NCI-H1048 (cell line): ENCODE data around the gene SOX21.

Experiments used
- DNase-seq: peaks from one replicate; lab custom pipeline; 2025; lab: John Stamatoyannopoulos, UW

SOX21 gene

DNA sequence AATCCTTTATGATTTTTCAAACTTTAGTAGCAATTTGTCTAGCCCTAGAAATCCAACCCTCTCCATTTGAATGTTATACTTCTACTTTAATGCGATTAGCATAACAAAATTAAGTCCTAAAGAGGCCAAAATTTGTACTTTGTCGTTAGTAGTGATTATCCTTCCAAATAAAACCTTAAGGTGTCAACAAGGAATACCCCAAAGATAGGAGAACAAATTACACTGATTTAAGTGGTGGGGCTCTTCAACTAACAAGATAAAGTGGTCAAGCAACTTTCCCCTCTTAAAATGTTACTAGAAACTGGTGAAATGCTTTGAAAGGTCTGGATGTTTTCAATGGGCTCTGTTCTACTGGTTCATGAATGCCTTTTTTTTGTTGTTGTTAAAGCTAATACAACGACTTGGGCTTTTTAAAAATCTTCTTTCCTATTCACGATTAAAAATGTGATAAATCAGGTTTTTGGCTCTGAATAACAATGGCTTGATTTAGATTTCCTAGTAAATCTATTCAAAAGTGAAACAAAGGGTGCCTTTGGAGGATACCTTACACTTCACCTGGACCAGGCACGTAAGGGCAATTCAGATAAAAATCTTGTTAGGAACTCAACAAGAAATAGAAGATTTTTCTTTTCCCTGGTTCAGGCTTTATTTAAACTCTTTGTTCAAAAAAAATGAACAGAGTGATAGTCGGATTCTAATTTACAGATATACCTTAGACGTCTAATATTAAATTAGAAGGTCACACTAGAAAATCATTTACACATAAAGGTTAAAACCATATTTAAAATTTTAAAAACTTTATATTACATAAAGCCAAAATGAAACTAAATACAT, 3.1 kb downstream of the SOX21 start:
- no peak for DNase-seq

DNA sequence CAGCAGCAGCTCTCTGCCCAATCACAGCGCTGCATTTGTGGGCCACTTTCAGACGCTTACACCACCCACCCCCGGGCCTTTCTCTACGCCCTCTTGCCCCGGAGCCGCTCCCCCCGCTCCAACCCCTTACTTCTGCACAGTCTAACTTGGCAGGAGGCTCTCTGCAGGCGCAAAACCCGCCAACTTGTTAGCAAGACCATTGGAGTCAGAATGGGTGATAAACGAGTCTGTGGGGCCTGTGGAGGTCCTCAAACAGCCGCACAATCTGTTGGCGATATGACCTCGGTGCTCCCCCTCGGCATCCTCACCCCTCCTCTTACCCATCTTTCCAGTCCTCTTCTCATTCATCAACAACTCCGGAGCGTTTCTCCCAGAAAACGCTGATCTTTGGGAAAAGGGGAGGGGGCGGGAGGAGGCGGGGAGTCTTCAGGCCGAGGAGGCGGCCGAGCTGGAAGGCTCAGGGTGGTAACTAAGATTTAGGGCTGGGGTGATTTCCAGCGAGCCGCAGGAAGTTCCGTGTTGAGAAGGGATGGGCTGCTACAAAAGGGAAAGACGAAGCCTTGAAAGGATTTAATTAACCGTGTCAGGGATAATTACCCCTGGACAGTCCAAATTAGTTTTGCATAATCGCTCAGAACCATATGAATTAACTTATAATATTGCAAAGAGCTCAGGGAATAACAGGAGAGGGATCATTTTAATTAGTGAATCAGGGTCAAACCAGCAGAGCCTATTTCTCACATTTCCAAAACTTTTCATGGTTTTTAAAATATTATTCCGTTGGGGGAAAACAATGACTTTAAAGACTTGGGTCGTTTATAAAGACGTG, 4.1 kb downstream of the SOX21 start:
- DNase-seq = no peak

DNA sequence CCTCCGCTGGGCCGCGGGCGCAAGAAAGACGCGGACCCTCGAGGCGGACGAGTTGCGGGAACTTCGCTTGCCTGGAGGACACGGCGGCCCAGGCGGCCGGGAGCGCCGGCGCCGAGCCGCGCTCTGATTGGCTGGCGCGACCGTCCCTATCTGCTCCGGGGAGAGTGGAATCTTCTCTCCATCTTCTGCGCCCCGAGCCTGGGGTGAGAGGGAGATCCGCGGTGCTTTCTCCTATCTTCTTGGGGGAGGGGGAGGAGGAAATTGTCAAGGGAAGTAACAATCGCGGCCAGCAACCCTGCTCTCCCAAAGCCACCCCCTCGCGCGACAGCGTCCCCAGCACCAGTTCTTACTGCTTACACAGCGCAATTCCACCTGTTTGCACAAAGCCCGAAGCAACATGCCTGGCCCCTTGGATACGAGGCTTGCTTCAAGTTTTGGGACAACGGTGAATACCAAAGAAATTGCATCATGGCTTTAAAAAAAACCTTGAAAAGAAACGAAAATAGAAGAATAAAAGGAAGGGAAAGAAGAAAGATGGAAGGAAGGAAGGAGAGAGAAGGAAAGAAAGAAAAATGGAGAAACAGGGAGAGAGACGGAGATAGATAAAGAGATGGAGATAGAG, 4.8 kb downstream of the SOX21 start:
- DNase-seq = no peak

DNA sequence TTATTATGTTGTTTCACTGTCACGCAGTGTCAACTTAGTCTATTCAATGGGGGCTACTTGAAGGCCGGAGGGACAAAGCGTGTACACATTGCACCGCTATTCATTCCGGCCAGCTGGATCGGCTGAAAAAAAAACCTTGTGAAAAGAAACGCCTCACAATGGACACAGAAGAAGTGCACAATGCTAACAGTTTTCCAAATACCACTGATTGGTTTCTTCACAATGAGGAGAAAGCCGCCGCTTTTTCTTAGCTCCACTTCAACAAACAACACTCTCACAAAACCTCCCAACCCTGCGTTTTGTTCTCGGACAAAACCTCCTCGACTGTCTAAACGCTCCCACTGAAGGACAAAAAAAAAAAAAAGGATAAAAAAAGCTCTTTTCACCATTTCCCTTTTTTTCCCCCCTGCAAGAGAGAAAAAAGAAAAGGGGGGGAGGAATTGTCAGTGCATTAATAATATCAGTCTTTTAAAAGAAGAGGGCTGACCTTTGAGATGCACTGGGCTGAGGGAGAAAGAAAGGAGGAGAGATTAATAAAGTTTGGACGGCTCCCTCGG, 5.4 kb downstream of the SOX21 start:
- no peak for DNase-seq

DNA sequence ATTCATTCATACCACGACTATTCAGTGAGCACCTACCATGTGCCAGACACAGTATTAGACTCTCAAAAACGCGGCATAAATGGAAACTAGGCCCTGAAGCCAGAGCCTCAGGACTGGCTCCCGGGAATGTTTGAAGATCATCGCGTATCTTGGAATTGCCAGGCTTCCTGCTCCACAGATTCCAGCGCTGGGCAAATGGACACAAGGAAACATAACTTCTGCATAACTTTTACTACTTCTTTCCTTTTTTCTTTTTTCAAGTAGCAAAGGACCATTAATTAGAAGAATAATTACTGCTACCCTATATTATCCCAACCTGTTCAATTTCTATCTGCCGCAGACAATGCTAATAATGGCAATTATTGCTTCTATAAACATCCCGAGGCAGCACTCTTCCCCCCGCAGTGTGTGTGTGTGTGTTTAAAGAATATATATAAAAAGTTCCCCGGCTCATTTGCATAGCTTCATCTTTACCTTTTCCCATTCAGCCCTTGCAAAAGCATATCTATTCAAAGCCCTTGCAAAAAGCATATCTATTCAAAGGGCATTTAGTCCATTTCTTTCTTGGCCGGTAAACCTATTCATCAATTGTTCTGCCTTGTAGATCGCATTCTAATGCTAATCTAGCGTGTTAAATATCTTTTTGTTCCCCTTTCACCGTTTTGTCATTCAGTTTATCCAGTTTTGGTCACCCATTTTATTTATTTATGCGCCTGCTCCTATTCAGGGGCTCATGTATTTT, 6.1 kb downstream of the SOX21 start:
- no peak for DNase-seq

DNA sequence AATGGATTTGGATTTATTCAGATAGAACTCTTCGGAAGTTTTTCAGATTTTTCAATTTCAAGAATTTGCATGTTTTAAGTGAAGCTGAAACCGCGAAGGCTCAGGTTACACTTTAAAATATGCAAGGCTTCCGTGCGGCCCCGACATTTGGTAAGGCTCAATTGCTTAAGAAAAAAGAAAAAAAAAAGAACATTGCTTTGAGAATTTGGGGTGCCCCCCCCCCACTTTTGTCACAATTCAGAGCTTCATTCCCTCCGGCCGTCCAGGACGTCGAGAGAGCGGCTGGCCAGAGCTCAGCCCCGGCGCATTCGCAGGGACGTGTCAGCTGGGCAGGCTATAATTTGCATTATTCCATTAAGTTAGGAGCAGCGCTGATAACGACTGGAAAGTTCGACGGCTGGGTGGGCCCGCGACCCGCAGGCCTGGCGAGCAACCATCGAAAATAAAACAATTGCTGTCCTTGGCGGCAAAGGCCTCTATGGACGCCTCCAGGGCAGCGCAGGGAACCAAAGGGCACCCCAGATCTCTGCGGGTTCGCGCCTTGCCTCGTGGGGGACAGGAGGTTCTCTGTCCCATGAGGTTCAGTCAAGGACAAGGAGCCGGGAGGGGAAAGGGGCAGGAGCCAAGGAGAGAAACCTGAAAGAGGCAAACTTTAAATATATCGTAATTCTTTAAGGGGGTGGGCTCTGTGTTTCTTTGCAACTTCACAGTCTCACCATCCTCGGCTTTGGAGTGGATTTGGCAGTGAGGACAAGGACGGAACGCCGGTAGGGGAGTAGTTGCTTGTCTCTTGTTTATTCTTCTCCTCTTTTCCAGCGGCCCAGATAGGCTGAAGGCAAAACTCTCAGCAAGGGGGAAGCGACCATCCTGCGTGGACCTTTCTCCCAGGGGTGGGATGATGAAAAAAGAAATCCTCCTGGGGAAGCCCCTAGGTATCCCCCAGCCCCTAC, 7.0 kb downstream of the SOX21 start:
- no peak for DNase-seq

DNA sequence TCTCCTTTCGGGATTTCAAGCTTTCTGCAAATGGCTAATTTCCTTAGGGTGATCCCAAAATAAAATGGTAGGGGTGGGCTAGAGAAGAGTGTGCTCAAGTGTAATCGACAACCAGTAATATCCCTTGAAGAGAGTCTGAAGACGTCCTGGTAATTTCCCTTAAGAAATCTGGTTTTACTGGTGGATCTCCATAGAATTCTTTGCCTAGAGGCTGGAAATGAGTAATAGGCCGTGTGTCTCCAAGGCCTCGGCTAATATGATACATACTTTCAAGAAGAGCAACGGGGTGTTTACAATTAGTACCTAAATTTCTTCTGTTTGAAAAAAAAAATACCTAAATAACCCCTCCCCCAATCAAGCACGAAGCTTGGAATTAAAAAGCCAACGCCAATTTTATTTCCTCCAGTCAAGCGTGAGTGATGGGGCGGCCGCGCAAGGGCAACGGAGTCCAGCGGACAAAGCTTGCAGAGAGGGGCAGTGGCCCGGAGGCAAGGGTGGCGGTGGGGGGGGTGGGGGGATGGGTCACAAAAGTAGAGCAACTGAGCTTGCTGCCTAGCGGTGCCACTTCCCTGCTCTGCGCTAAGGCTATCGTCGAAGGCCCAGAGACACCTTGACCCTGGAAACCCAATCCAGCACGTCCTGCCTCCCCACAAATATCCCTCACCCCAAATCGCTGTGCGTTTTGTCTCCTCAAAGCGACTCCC, 7.8 kb downstream of the SOX21 start:
- no peak for DNase-seq

DNA sequence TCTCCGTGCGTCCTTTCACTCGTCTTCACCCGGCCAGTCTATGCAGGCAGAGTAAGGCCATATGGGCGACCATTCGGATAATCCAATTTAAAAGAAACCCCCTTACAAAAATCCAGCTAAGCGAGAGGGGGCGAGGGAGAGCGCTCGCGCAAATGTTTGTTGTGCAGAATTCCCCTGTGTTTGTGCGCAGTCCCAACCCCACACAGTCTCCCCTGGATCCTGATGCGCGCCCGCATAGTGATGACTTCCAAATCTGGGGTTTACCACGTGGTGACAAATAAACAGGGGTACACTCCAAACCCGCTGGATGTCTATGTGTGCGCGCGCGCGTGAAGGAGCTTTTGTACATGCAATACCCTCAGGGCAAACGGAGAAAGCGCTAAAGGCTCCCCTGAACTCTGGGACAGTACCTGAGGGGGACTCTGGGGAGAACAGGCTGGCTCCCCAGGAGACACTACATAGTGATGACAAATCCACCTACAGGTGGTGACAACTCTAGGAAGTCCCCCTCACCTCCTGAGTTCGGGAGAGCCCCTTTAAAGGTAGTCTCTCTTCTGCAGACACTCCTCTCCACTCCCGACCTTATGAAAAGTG, 8.5 kb downstream of the SOX21 start:
- DNase-seq = no peak

DNA sequence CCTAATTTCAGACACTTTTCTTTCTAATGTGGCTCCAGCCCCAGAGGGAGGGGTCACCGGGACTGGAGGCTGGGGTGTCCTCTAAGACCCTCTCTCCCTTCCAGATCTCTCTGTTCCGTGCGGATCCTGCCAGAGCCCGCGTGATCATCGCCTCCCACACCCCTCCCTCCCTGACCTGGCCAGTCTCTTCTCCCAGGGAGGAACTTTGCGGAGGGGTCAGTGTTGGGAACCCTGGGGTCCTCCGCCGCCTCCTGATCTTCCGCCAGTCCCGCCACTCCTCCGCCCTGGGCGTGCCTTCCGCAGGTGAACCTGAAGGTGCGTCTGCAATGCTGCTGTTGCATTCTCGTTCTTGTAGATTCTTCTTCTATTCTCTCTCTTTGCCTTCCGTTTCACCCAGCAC, 9.1 kb downstream of the SOX21 start:
- DNase-seq = no peak

DNA sequence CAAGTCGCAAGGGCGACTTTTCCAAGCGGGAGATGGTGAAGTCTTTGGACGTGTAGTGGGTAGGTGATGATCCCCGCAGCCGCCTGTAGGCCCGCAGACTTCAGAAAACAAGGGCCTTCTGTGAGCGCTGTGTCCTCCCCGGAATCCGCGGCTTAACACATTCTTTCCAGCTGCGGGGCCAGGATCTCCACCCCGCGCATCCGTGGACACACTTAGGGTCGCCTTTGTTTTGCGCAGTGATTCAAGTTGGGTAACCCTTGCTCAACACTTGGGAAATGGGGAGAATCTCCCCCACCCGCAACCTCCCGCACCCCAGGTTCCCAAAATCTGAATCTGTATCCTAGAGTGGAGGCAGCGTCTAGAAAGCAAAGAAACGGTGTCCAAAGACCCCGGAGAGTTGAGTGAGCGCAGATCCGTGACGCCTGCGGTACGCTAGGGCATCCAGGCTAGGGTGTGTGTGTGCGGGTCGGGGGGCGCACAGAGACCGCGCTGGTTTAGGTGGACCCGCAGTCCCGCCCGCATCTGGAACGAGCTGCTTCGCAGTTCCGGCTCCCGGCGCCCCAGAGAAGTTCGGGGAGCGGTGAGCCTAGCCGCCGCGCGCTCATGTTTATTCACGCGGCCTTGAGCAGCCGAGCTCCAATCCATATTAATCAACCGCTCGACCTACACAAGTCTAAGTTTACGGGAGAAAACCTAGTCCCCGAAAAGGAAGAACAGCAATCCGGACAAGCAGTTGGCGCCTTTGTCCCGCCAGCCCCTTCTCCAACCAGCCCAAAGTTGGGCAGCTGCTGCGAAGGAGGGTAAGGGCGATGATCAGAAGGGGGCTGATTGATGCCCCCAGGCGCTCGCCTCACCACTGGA, 9.9 kb downstream of the SOX21 start:
- no peak for DNase-seq

DNA sequence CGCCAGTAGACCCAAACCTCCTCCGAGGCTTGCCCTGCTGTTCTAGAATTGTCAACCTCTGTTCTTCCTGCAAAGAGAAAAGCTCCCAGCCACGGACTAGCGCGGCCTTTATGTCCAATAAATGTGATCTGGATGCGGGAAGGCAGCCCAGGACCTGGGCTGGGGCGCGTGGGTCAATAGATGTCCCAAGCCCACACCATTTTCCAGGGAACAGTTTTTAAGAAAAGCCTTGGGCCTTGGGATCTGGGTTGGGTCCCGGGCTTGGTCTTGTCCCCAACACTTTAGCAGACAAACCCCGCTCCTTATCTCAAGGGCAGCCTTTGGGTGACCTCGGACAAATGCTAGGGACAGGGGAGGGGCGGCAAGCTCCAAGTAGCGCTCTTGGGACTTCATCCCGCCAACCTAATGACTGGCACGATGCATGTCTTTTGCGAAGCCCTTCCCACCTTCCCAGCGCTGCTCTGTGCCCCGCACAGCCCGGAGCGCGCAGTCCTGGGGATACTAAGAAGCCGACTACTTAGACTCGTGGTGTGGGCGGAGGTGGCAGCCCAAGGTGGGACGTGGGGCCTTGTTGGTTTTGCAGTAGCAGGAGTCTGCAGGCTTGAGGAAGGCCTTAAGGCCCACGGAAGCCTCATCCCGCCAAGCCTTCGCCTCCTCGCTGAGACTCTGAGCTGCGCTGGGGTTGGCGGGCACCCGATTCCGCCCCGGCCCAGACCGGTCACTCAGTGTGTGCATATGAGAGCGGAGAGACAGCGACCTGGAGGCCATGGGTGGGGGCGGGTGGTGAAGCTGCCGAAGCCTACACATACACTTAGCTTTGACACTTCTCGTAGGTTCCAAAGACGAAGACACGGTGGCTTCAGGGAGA, 10.8 kb downstream of the SOX21 start:
- DNase-seq = no peak

DNA sequence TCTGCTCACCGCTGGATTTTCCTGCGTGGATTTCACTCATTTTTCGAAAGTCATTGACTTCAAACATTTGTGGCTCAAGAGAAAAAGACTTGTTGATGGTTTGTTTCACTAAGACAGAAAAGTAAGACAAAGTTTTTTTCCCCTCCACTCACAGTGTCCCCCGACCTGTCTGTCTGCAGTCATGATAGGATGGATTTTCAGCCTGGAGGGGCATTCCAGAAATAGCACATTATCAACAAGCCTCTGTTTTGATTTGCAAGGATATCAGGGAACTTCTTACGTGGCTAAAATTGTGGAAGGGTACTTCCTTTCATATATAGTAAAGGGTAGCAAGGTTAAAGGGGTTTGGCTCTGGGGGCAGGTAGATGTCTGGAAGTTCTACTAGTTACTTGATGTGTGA, 11.8 kb downstream of the SOX21 start:
- DNase-seq = no peak

DNA sequence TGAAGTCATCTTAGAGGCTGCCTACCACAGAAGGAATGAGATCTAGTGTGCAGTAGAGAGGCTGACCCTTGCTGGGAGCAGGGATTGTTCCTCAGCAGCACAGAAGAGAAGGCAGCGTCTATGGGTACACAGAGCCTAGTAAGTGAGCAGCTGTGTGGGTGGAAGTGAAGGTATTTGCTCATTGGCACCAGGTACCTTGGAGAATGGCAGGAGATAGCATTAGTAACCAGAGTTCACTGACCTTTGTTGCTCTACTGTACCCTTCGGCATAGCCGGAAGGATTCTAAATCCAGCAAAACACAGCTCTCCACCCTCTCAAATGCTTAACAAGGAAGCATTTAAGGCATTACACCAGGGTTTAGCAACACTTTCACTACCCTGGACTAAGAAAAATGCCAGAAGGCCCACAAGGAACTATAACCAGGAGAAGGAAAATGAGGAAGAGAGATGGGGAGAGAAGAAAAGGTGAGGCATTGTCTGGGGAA, 12.3 kb downstream of the SOX21 start:
- DNase-seq = no peak

DNA sequence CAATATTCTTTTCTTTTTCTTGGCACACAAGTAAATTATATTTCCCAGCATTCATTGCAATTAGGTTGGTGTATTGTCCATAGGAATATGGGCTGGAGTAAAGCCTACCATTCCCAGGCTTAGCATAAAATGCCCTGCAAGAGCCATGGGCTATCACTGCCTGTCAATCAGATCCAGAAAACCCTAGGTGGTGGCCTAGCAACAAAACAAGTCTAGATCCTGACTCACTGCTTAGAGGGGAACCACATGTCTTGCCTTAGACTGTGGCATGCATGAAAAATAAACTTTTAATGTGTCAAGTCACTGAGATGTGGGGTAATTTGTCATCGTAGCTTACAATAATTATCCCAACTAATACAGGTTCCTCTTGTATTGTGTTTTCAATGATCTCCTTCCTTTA, 16.2 kb downstream of the SOX21 start:
- no peak for DNase-seq

DNA sequence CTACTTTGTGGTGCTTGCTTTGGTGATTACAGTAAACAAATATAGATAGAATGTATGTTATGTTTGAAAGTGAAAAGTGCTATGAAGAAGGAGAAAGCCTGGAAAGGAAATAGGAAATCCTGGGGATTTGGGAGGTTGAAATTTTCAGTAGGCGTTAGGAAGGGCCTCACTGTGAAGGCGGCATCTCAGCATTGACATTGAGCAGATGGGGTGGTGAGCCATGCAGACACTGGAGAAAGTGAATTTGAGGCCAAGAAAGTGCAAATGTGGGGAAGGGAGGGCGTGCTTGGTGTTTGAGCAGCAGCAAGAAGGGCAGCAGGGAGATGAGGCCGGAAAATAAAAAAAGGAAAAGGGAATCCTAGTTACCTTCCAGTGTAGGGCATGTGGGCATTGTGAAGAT, 20.3 kb downstream of the SOX21 start:
- no peak for DNase-seq

DNA sequence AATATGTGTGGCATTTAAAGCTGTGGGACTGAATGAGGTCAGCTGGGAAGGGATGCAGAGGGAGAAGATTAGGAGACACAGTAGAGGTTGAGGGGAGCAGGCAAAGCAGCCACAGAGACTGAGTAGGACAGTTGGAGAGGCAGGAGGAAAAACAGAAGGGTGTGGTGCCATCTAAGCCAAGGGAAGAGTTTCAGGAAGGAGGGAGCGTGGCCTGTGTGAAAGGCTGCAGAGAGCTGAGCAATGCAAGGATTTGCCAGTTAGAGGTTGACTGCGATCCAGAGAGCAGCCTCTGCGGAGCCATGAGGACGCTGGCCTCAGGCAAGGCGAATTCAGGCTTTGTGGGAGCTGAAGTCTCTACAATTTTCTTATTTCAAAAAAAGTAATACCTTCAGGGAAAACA, 28.9 kb downstream of the SOX21 start:
- DNase-seq = no peak

DNA sequence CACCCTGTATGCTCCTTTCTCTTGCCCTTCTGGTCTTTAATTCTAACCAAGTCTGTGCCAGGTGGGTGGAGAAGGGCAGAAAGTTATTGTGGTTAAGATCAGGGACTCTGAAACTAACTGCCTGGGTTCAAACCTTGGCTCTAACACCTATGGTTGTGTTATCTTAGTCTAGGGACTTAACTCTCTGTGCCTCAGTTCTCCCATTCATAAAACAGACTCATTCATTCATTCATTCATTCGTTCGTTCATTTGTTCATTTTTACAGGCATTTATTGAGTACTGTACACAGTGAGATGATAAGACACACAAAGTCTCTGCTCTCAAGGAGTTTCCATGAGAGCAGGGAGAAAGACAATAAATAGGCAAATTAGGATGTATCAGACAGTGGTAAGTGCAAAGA, 30.1 kb downstream of the SOX21 start:
- DNase-seq = no peak

DNA sequence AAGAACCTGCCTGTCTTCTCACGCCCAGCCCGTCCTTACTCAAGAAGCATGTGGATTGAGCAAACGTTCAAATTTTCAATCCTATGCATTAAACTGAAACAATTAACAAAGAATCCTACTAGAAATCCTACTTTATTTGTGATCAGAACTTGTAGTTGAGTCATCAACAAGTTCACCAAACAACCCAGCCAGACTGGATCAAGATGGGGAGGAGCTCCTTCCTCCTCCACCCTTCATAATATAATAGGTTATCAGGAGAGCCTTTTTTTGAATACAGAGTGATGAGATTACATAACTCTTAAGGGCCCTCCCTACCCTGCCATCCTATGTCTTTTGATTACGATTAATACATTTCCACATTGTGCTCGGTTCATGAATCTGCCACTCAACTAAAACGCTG, 32.7 kb downstream of the SOX21 start:
- DNase-seq = no peak
